ENCODE measurements around the gene JDP2.

Gene JDP2

DNA sequence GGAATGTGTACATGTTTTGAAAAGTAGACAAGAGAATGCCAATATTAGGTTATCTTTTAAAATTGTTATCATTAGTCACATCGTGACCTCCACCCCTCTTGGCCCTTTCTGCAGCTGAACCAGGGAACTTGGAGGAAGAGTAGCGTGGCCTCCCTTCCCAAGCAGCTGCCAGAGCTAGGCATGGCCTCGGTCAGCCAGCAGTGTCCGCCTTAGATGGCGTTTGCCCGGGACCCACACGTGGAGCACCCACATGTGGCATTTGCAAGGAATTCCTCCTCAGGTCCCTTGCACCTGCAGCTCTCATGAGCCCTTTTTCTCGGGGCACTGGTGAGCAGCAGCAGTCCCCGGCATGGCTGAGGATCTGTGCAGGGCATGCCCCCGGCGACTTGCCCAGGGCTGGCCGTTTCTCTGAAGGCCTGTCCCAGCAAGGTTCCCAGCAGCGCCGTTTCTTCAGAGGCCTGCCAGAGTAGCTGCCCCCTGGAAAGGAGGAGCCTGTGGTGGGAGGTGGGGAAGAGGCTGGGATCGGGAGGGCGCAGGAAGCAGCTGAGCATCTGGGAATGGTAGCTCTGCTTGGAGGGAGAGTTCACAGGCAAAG lies 10.8 kb downstream of the JDP2 start:
- no peaks in the 10 kb centered on the region for H3K27me3 Mint-ChIP-seq
- no peak overlapping the region for H3K4me3 Mint-ChIP-seq
- no peak overlapping the region for H3K27ac Mint-ChIP-seq
- H3K4me1 Mint-ChIP-seq (ENCODE audit: low read depth): peaks cover 2% of the 10 kb centered on the region
- no peaks in the 10 kb centered on the region for H3K9me3 Mint-ChIP-seq
- no peaks in the 10 kb centered on the region for H3K36me3 Mint-ChIP-seq (ENCODE audit: low read depth)
- no peak for DNase-seq

DNA sequence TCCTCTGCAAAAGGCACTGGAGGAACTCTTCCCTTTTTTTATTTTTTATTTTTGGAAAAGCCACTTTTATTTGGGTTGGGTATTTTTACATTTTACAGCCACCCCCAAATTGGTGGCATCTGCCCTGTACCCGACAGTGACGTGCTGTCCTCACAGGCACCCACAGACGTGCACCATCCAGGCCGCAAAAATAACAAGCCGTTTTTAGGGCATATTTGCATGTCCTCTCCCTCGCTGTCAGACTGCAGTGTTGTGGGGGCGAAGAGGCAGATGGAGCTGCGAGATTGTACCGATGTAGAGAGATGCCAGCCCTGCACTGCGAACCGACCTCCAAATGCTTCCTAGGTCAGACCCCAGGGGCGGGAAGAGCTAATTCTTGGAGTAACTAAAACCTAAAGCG lies 12.2 kb downstream of the JDP2 start:
- no peaks in the 10 kb centered on the region for H3K36me3 Mint-ChIP-seq (ENCODE audit: low read depth)
- DNase-seq: no peak
- no peaks in the 10 kb centered on the region for H3K9me3 Mint-ChIP-seq
- no peak overlapping the region for H3K27ac Mint-ChIP-seq
- H3K4me1 Mint-ChIP-seq (ENCODE audit: low read depth): peaks cover 2% of the 10 kb centered on the region
- H3K27me3 Mint-ChIP-seq: no peaks in the 10 kb centered on the region
- no peak overlapping the region for H3K4me3 Mint-ChIP-seq

DNA sequence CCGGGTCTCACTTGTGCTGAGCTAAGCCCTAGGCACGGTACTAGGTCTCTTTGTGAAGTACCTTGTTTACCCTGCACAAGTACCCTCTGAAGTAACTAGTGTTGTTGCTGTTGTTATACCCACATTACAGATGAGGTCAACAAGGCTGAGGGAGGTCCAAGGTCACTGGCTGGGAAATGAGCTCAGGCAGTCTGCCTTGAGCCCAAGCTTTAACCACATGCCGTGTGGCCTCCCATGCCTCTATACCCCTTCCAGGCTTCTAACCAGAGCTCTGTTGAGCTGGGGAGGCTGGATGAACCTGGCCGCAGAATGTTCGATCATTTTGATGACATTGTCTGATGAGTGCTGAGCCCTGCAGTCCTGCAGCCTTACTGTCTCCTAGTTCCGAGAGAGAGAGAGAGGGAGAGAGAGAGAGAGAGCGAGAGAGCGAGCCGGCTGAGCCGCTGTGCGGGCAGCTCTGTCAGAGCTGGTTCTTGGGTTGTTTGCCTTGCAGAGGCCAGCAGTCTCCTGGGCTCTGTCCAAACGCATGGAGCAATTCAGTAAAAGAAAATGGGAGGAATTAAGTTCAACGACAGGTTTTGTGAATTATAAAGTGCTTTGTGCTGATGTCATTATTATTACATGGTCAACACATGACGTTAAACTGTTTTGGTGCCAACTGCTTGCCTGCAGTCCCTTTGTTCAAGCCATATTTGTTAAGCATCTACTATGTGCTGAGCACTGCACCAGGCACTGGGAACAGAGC lies 13.1 kb downstream of the JDP2 start:
- no peak for DNase-seq
- no peaks in the 10 kb centered on the region for H3K27me3 Mint-ChIP-seq
- H3K9me3 Mint-ChIP-seq: no peaks in the 10 kb centered on the region
- no peaks in the 10 kb centered on the region for H3K4me1 Mint-ChIP-seq (ENCODE audit: low read depth)
- no peak overlapping the region for H3K27ac Mint-ChIP-seq
- no peaks in the 10 kb centered on the region for H3K36me3 Mint-ChIP-seq (ENCODE audit: low read depth)
- H3K4me3 Mint-ChIP-seq: no peak overlapping the region

DNA sequence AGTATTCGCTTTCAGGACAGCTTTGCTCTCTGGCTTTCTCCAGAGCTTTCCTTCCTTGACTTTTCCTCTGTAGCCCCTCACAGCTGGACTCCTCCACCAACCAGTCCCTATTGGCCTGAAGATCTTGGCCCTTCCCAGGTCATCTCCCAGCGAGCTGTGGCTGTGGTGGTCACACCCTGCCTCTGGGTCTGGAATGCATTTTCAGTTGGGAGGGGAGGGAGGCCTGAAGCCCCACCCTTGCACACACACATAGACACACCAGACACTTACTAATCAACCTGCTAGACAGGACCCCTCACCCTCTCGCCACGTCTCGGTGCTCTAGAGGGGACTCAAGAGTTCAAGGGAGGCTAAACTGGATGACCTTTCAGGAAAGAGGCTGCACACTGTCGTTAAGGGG lies 13.9 kb downstream of the JDP2 start:
- no peak for DNase-seq
- Mint-ChIP-seq H3K9me3 (no peaks in the 10 kb centered on the region), H3K36me3 (ENCODE audit: low read depth) (no peaks in the 10 kb centered on the region), H3K27me3 (no peaks in the 10 kb centered on the region), H3K4me1 (ENCODE audit: low read depth) (no peaks in the 10 kb centered on the region), H3K4me3 (no peak overlapping the region), H3K27ac (no peak overlapping the region)

DNA sequence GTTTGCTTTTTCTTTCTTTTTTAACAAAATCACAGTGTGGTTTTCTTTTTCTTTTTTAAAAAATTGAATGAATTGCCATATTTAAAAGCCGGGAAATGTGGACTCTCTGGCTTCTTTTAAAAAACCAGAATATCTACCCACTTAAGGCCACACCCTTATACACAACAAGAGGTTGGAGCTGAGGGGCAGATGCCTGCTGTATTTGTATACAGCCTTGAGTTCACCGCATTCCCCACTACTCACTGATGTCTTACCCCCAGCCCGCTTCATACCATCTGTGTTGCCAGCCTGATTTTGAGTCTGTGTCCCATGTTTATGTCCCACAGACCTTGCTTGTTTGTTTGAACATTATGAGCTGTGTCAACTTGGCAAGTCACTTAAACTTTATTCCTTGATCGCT lies 14.3 kb downstream of the JDP2 start:
- H3K36me3 Mint-ChIP-seq (ENCODE audit: low read depth): no peaks in the 10 kb centered on the region
- no peaks in the 10 kb centered on the region for H3K4me1 Mint-ChIP-seq (ENCODE audit: low read depth)
- H3K27me3 Mint-ChIP-seq: no peaks in the 10 kb centered on the region
- H3K9me3 Mint-ChIP-seq: no peaks in the 10 kb centered on the region
- no peak for DNase-seq
- H3K4me3 Mint-ChIP-seq: no peak overlapping the region
- H3K27ac Mint-ChIP-seq: no peak overlapping the region

DNA sequence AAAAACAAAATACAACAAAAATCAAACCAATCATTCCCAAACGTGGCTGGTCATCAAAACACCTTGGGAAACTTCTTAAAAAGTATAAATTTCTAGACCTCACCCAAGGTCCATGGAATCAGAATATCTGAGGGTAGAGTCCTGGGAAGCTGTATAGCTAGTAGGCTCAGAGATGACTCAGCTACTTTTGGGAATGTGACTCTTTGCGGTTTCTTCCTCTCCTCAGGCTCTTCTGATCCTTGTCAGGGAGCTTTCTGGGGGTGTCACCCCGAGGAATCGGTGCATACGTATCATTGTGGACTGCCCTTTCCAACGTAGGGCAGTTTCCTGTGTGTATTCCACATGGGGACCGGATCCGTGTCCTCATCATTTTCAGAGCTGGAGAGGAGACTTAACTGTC lies 14.8 kb downstream of the JDP2 start:
- H3K4me3 Mint-ChIP-seq: no peak overlapping the region
- H3K36me3 Mint-ChIP-seq (ENCODE audit: low read depth): no peaks in the 10 kb centered on the region
- no peaks in the 10 kb centered on the region for H3K4me1 Mint-ChIP-seq (ENCODE audit: low read depth)
- DNase-seq: no peak
- H3K27ac Mint-ChIP-seq: no peak overlapping the region
- H3K9me3 Mint-ChIP-seq: no peaks in the 10 kb centered on the region
- no peaks in the 10 kb centered on the region for H3K27me3 Mint-ChIP-seq

DNA sequence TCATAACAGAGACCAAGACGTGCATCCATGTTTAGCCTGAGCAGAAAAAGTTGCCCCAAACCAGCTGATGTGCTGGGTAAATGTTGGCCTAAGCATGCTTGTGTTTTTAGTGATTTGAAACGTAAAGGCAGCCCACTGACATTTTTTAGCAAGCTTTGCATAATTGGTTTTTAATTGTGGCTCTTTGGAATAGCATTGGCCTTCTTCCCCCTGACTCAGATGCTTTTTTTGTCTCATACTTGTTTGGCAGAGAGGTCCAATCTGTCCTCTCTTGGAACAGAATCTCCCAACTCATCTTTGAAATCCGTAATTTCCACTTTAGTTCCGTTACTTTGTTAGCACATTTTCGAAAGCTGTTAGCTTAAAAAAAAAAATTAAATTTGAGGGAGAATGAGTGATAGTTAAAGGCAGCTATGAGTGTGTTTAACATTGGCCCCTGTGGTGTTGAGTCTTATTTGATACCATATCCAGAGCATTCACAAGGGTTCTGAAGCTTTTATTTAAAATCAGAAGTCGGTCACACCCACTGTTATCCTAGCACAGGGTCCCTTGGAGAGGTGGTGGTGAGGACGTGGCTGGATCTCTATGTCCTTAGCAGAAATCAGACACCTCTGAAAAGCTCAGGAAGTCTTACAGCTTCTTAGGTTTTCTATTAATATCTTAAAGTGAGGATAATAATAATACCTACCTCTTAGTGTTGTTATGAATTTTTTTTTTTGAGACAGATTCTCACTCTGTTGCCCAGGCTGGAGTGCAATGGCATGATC lies 15.6 kb downstream of the JDP2 start:
- H3K36me3 Mint-ChIP-seq (ENCODE audit: low read depth): no peaks in the 10 kb centered on the region
- no peak for DNase-seq
- no peak overlapping the region for H3K4me3 Mint-ChIP-seq
- no peaks in the 10 kb centered on the region for H3K4me1 Mint-ChIP-seq (ENCODE audit: low read depth)
- H3K27ac Mint-ChIP-seq: no peak overlapping the region
- H3K9me3 Mint-ChIP-seq: no peaks in the 10 kb centered on the region
- H3K27me3 Mint-ChIP-seq: no peaks in the 10 kb centered on the region

DNA sequence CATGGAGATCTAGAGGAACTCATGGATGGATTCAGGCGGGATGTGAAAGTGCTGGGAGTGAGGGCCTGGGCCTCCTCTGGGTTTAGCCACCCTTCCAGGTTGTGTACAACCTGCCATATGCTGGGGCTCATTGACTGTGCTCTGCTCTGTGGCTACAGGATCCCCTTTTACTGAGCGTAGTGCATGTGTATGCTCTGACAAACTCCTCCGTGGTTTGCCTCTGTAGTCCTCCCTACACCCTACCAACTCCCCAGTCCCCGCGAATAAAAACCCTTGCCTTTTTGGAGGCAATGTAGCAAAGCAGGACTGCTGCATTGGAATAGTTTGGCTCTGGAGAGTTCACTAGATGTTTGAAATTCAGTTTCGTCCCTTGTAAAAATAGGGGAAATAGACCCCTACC lies 17.4 kb downstream of the JDP2 start:
- Mint-ChIP-seq H3K4me1 (ENCODE audit: low read depth) (no peaks in the 10 kb centered on the region), H3K27me3 (no peaks in the 10 kb centered on the region), H3K27ac (no peak overlapping the region), H3K36me3 (ENCODE audit: low read depth) (no peaks in the 10 kb centered on the region), H3K4me3 (no peak overlapping the region), H3K9me3 (no peaks in the 10 kb centered on the region)
- DNase-seq: no peak

DNA sequence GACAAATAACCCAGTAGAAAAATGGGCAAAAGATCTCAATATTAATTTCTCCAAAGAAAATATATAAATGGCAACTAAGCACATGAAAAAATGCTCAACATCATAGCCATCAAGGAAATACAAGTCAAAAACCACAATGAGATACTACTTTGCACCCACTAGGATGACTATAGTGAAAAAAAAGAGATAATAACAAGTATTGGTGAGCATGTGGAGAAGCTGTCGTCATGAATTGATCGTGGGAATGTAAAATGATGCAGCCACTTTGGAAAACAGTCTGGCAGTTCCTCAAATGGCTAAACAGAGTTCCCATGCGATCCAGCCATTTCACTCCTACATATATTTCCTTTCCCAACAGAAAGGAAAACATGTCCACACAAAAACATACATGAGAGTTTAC lies 18.1 kb downstream of the JDP2 start:
- Mint-ChIP-seq H3K4me1 (ENCODE audit: low read depth) (no peaks in the 10 kb centered on the region), H3K36me3 (ENCODE audit: low read depth) (no peaks in the 10 kb centered on the region), H3K9me3 (no peaks in the 10 kb centered on the region), H3K27me3 (no peaks in the 10 kb centered on the region), H3K4me3 (no peak overlapping the region), H3K27ac (no peak overlapping the region)
- DNase-seq: no peak

DNA sequence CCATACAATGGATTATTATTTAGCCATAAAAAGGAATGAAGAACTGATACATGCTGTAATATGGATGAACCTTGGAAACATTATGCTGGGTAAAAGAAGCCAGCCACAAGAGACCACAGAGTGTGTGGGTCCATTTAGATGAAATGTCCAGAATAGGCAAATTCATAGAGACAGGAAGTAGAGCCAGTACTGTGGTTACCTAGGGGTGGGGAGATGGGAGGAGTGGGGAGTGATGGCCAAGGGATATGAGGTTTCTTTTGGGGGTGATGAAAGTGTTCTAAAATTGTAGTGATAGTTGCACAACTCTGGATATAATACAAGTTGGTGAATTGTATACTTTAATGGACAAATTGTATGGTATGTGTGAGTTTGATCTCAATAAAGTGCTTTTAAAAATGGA lies 18.6 kb downstream of the JDP2 start:
- DNase-seq: no peak
- Mint-ChIP-seq H3K9me3 (no peaks in the 10 kb centered on the region), H3K4me3 (no peak overlapping the region), H3K36me3 (ENCODE audit: low read depth) (no peaks in the 10 kb centered on the region), H3K27me3 (peaks cover 2% of the 10 kb centered on the region), H3K4me1 (ENCODE audit: low read depth) (no peaks in the 10 kb centered on the region), H3K27ac (no peak overlapping the region)

DNA sequence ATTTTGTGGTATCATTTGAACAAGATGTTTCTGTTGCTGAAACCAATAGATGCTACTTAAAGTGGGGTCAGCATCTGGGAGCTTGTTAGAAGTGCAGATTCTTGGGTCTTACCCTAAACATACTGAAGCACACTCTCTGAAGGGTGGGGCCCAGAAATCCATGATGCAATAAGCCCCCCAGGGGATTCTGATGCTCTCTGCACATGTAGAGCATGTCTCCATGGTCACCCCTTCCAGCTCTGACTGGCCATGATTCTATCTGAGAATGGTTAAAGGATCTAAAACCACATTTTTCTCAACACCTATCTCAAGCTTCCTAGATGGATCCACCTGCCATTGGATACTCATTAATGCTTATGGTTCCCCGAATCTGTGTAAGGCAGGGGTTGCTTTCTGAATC lies 20.4 kb downstream of the JDP2 start:
- H3K4me1 Mint-ChIP-seq (ENCODE audit: low read depth): no peaks in the 10 kb centered on the region
- no peak overlapping the region for H3K4me3 Mint-ChIP-seq

DNA sequence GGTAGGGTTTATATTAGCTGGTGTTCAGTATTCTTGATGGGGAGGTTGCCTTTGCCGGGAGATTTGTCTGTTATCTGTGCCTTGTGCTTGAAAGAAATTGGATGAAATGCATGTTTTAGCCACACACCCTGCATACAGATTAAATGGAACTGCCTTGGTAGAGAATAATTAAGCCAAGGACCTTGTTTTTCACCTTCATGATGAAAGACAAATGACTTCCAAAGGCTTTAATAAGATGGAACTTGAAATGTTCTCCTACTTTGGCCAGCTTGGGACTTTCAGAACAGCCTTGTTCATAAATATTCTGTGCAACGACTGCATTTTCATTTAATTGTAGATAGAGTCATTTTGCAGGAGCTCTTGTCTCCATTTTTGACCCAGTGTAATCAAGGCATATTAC lies 21.2 kb downstream of the JDP2 start:
- Mint-ChIP-seq H3K27me3 (peaks cover 2% of the 10 kb centered on the region), H3K27ac (no peak overlapping the region), H3K9me3 (no peaks in the 10 kb centered on the region)

More for the DNA sequence above, 20.4 kb downstream of the JDP2 start:
- Mint-ChIP-seq H3K36me3 (ENCODE audit: low read depth) (no peaks in the 10 kb centered on the region), H3K27me3 (peaks cover 2% of the 10 kb centered on the region), H3K9me3 (no peaks in the 10 kb centered on the region), H3K27ac (no peak overlapping the region)
- DNase-seq: no peak

DNA sequence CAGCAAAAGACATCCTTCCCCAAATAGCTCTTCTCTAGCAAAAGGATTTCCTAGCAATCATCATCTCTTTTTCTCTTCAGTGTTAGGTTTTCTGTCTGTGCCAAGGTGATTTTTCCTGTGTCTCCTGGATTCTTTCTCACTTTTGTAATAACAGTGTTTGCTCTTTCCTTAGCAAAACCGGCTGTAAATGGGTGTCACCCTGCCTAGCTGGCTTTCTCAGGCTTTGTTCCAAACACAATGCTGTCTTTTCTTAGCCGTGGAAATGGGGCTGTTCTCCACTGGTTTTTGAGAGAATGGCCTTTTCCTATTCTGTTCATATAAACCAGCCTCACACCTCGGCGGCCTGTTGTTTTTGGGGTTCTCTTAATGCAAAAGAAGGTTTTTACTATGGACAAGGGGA lies 21.9 kb downstream of the JDP2 start:
- no peaks in the 10 kb centered on the region for H3K36me3 Mint-ChIP-seq (ENCODE audit: low read depth)
- no peak overlapping the region for H3K27ac Mint-ChIP-seq
- no peaks in the 10 kb centered on the region for H3K9me3 Mint-ChIP-seq
- H3K4me1 Mint-ChIP-seq (ENCODE audit: low read depth): peaks cover 1% of the 10 kb centered on the region
- no peak overlapping the region for H3K4me3 Mint-ChIP-seq
- DNase-seq: no peak
- peaks cover 2% of the 10 kb centered on the region for H3K27me3 Mint-ChIP-seq

More for the DNA sequence above, 21.2 kb downstream of the JDP2 start:
- Mint-ChIP-seq H3K4me3 (no peak overlapping the region), H3K4me1 (ENCODE audit: low read depth) (peaks cover 1% of the 10 kb centered on the region), H3K36me3 (ENCODE audit: low read depth) (no peaks in the 10 kb centered on the region)
- no peak for DNase-seq

DNA sequence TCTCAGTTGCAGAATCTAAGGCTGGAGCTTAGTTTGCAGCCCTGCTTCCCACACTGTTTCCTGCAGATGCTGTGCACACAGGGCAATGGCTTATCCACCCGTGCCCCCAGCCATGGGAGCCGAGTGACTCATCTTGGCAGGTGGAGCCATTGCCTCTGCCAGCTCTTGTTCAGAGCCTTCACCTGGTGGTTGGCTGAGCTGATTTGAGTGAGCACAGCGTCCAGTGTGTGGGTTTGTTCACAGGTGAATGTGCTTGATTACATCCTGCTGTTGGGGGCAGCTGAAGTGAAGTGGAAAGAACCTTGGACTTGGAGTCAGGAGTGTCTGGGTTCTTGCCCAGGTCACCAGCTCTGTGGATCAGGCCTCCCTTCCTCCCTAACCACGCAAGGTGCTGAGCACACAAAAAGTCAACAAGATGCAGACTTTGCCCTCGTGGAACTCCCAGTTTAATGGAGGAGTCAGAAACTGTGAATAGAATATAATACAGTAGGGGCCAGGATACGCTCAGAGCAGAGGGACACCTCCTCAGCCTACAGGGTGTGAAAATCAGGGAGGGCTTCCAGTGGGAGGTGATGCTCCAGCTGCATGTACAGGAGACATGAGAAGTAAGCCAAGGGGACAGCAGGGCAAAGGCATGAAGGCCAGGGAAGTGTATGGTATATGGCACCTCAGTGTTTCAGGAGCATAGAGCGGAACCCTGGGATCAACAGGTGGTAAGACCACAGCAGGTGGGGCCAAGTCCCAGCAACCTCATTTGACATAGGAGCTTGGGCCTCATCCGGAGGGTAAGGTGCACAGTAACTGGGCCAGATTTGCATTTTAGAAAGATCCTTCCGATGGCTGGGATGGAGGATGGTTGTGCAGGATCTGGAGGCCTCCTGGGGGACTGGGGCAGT lies 22.8 kb downstream of the JDP2 start:
- Mint-ChIP-seq H3K27me3 (peaks cover 2% of the 10 kb centered on the region), H3K4me3 (no peak overlapping the region), H3K4me1 (ENCODE audit: low read depth) (peaks cover 1% of the 10 kb centered on the region), H3K27ac (no peak overlapping the region), H3K36me3 (ENCODE audit: low read depth) (no peaks in the 10 kb centered on the region), H3K9me3 (no peaks in the 10 kb centered on the region)
- no peak for DNase-seq

Data from activated T-cell treated with anti-CD3 and anti-CD28 coated beads, Interleukin-2, amount 50 U/mL, for 24 hours (primary cell).